ENCODE measurements around the gene CRYGN.

DNA sequence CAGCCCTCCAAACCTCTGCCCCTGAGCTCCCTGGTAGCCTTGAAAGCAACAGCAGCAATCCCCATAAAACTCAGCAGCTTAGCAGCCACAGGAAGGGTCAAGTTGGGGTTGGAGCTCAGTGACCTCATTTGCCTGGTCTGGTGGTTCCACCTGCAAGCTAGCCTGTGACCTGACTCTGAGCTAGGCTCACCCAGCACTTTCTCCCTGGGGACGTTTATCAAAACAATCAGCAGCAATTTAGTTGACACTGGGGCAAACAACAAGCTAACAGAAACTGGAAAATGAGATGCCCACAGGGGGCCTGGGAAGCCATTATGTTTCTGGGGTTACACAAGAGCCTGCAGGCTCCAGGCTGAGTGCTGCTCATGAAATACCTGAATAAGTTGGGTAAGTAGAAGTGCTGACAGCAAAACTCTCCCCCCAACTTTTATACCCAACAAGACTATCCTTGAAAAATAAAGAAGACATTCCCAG lies 22.4 kb upstream of the CRYGN start:
- TF ChIP-seq HDGF (IDR thresholded peaks at IDR 0.05; ENCODE audit: borderline replicate concordance) (no peak), TARDBP (IDR thresholded peaks at IDR 0.05) (no peak), SP1 (IDR thresholded peaks at IDR 0.05) (no peak), ZNF384 (IDR thresholded peaks at IDR 0.05) (no peak), NFRKB (IDR thresholded peaks at IDR 0.05) (no peak), CTBP1 (IDR thresholded peaks at IDR 0.05; ENCODE audit: borderline replicate concordance) (no peak), FOXA1 (IDR thresholded peaks at IDR 0.05) (no peak), BHLHE40 (IDR thresholded peaks at IDR 0.05; ENCODE audit: borderline replicate concordance) (no peak), SUZ12 (IDR thresholded peaks at IDR 0.05) (no peak), LEF1 (IDR thresholded peaks at IDR 0.05; ENCODE audit: borderline replicate concordance) (no peak)
- TF ChIP-seq, protein P1, sequence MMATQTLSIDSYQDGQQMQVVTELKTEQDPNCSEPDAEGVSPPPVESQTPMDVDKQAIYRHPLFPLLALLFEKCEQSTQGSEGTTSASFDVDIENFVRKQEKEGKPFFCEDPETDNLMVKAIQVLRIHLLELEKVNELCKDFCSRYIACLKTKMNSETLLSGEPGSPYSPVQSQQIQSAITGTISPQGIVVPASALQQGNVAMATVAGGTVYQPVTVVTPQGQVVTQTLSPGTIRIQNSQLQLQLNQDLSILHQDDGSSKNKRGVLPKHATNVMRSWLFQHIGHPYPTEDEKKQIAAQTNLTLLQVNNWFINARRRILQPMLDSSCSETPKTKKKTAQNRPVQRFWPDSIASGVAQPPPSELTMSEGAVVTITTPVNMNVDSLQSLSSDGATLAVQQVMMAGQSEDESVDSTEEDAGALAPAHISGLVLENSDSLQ (IDR thresholded peaks at IDR 0.05) = no peak

Data from HEK293T (cell line).